Stimulated activated CD4-positive, alpha-beta T cell treated with anti-CD3 and anti-CD28 coated beads, Interleukin-1b, Interleukin-23, amount 100 ng/mL, for 24 hours (primary cell): Measurements from ENCODE around the gene MOB3C.

Experiments used
- DNase-seq, 4 experiments: peaks; one replicate each; pipeline ENCODE4 v3.0.0-alpha.2; 2020; ENCODE audit warnings: low read depth in 4 of 4, low spot score in 1 of 4

Gene MOB3C

GRCh38 chr1:46606255-46606965 lies 10.2 kb downstream of the MOB3C start:
- no peak for DNase-seq

DNA sequence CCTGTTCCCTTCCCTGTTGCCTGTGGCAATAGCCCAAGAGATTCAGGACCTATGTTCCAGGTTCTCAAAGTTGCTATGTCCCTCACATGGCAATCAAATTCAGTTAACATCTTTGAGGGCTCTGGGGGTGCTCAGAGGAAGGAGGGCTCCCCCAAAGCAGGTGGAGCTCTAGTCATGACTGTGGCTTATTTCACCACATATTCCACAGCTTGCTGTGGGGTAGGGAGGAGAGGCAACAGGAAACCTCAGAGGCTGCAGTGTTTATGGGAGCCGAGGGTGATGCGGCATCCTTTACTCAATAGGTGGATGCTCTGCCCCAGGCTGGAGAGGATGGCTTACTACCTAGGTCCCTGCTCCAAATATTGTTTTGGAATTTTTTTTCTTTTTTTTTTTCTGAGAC lies 11.4 kb downstream of the MOB3C start:
- DNase-seq, result no peak

DNA sequence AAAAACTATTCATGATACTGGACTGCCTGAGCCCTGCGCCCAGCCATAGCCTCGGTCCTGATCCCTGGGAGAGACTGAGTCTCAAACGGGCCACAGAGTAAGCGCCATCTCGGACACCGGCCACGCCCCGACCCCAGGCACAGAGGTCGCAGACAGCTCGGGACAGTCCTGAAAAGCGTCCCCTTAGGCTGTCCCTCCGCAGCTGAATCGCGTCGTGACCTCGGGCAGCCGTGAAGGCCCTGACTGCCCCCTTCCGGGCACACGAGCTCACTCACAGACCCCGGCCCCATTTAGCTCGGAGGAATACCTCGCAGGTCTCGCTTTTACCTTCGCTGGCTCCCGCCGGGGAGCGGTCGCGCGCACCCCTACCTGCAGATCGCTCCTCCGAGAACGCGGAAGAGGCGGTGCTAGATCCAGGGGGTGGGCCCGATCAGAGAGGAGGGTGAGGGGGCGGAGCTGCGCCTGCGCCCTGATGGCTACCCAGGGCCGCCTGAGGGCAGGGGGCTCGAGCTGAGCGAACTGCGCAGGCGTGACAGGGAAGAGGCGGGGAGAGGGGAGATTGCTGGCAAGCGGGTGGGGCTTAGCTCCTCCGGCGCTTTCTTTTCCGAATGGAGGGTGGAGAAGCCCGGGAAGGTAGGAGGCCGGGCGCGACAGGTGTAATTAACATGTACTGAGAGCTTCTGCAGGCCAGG lies 12.6 kb downstream of the MOB3C start, which contains the start of gene MKNK1:
Gene MKNK1, minus strand, starts transcription at position 411 of the 692 bp plus-strand sequence. CDS start 20,941 bp downstream, outside the sequence.
- DNase-seq, result peak; percentile 97 to 98 (median 98)

DNA sequence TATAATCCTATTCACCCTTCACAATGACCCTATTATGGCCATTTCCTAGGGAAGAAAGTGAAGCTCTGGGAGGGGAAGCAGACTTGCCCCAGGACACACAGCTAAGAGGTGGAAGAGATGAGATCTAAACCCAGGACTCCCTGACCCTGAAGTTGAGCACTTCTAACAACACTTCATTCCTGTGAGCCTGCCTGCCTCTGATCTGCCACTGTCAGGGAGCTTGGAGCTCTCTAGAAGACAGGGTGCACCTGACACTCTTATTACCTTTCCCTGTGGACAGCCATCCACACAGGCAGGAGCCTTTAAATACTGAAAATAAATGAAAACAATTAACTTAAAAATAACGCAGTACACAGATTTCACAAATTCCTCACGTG lies 13.1 kb downstream of the MOB3C start:
- no peak for DNase-seq

DNA sequence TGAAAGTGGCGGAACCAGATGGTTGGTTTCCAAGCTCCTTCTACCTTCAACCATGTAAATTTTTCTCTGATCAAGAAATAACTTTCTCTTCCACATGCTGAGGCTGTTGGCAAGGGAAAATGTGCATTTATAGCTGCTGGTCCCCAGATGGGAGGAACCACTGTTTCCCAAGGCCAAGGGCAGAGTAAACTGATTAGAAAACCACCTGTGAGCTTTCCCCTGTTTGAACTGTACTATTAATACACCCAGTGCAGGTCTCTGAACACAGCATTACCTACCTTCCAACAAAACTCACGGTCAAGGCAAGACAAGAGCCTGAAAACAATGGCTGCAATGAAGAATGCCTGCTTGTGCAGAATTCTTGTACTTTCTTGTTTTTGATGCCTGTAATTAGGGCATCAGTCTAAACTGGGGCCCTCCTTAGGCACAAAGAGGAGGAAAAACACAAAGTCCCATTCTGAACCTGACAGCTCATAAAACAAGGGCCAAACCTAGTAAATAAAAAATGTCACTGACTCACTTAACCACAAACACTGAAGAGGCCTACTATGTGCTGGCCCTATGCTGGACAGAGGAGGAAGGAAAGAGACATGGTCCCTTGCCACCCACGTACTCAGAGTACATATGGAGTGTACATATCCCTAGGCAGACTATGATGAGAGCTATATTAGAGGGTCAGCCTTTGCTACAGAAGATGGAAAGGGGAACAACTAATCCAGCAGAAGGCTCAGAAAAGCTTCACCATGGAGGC lies 15.2 kb downstream of the MOB3C start:
- no peak for DNase-seq

- no peak for DNase-seq
Measured at GRCh38 chr1:46599059-46599970, 17.3 kb downstream of the MOB3C start.

DNA sequence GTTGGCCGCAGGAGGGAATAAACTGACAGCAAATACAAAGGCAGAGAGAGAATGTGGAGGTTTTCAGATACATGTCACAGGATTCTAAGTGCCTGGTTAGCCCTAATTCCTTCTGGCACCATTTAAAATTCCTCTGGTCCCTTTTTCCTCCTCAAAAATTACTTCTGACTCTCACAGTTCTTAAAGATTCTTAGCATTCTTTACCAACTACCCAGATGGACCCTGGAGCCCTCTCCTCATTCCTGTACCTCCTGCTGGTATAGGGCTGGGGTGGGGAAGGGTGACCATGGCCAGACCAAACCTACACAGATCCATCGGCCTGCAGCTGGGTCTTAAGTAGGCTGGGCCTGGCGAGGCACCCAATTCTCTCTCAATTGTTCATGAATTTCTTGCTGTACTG lies 19.8 kb downstream of the MOB3C start:
- no peak for DNase-seq

GRCh38 chr1:46596036-46596435 lies 20.6 kb downstream of the MOB3C start:
- no peak for DNase-seq

- no peak for DNase-seq
Measured at GRCh38 chr1:46595127-46595526, 21.5 kb downstream of the MOB3C start.

- DNase-seq, result no peak
Measured at GRCh38 chr1:46594063-46594462, 22.5 kb downstream of the MOB3C start.

DNA sequence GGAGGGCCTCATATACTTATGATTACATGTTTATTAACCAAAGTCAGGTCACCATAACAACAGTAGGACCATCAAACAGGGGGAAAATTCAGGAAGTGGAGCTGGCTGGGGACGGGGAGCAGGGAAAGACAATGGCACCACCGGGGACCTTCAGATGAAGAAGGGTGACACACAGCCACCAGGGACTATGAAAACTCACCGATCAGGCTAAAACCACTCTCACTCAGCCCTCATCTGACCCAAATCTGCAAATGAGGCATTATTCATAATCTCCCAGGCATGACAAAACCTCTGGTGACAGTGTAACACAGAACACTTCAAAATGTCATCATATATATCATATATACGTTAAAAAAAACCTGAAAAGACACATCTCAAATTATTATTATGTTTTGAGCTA lies 23.8 kb downstream of the MOB3C start:
- no peak for DNase-seq

- no peak for DNase-seq
Measured at GRCh38 chr1:46589529-46589928, 27.1 kb downstream of the MOB3C start.

DNA sequence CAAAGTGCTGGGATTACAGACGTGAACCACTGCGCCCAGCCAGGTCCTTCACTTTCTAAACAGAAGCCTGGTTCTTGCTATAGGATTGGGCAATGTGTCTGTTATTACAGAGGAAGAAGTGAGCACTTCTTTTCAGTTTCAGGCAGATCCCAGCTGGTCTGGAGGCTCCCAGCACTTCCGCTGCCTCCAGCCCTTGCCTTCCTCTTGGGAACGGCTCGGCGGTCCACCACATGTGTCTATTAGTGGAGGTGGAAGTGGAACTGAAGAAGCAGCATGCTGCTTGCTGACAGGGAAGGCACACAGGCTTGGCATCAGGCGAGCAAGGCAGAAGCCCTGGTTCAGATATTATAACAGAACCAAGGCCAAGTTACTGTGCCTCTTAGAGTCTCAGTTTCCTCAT lies 29.5 kb downstream of the MOB3C start:
- no peak for DNase-seq

DNA sequence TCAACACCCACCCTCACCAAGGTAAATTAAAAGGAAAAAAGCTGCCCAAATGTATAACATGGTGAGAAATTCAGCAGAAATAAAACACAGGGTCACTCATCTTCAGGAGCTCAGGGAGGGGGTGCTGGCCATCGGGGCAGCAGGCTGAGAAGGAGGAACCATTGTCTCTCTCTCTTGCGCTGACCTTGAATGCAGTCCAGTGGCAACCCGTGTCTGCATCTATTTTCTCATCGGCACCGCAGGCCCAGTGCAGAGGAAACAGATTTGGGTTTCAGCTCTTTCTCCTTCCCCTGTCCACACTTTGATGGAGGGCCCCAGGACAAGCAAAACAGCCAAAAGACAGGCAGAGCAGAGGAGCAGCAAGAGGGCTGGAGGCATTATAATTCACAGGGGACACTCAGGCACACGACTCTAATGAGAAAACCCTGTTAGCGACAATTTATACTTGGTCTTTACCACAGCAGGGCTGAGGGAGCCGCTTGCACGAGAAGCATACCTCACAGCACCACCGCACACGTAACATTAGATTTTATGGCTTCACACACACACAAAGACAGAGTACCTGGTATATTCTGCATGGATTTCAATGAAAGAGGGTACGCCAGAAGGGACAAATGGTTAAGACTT lies 31.2 kb downstream of the MOB3C start:
- no peak for DNase-seq

GRCh38 chr1:46583494-46583893 lies 33.1 kb downstream of the MOB3C start:
- no peak for DNase-seq

GRCh38 chr1:46582972-46583371 lies 33.6 kb downstream of the MOB3C start:
- DNase-seq, result no peak

DNA sequence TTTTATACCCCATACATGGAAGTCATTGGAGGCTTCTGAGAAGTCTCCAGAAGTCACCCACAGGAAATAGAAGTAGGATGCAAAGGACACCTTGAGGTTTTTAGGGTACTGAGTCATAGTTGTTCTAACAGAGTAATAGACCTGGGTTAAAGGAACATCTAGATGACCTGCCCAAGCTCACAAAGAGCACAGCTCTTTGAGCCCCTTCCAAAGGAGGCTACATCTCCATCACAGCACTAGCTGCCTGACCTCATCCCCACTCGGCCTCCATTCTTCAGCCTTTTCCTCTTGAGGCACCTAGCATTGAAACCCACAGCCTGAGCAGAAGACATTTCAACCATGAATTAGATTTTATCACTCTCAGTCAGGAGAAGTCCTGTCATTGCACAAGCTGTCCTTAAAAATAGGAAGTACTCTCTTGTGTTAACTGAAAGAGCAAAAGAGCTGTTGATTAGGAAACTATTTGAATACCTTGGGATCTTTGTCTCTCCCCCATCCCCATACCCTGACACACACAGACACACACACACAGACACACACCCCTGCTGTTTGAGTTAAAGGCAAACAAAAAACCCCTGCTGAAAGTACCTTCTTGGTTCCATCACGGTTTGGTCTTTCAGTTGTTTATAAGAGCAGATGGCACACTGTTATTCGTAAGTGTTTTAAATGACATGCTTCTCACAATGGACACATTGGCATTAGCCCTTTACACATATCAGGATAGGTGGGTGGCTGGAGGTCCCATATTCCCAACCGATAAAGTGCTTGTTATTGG lies 34.7 kb downstream of the MOB3C start:
- no peak for DNase-seq

DNA sequence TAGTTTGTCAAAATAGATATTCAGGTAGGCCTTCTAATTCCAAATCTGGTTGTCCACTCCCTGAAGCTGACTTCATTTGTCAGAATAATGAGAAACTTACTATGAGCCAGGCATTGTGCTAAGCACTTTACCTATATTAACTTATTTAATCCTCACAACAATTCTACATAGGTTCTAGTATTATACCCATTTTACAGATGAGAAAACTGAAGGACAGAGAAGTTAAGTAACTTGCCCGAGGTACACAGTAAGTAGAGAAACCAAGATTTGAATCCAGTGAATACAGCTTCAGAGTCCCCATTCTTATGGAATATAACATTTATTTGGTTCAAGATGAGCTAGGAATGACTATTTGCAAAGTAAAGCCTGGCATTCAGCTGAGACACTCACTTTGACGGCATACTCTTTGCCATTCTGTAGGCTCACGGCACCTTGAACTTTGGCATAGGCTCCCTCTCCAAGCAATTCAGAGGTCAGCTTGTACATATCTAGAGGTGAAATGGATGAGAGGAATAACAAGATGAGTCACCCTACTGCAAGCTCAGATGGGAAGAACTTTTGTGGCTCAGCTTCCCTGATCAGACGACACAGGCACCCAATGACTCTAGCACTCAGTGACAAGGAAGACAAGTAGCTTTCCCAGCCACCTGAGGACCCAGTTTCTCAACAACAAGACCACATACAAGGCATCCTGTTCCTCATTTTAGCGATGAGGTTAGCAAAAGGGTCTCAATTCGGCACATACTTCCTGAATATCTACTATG lies 36.3 kb downstream of the MOB3C start:
- no peak for DNase-seq

GRCh38 chr1:46577671-46578070 lies 38.9 kb downstream of the MOB3C start:
- DNase-seq, result no peak
